Heart left ventricle (tissue), 16 donors: ENCODE measurements around the gene ZNF697. TPM values are rescaled to one million over a fixed set of nuclear protein-coding genes. Genes with fewer than 3 reads are reported as not detected.

Experiments used
- ATAC-seq, 4 donors: fragments of 200-7000 bp; cut with Tn5 transposase; one replicate each; pipeline ENCODE4 v1.9.1; 2020 to 2022; ENCODE audit warnings: moderate library complexity in 4 of 4, mild to moderate bottlenecking in 3 of 4, moderate number of reproducible peaks in 1 of 4
- DNase-seq, 5 donors: peaks; one replicate each; pipeline ENCODE4 v3.0.0-alpha.2; 2020
- H3K27ac ChIP-seq, 12 donors: fragments of 200-600 bp; sonication (generic) in 4 of 12; one replicate each; pipeline versions ENCODE4 v1.5.0 to v1.8.0; 2016 to 2022; ENCODE audit warnings: mild to moderate bottlenecking in 2 of 12
- H3K27me3 ChIP-seq, 9 donors: fragments of 200-600 bp; sonication (generic) in 2 of 9; one replicate each; pipeline versions ENCODE4 v1.5.1 to v1.8.0; 2016 to 2022; ENCODE audit warnings: mild to moderate bottlenecking in 3 of 9
- H3K36me3 ChIP-seq, 9 donors: fragments of 200-600 bp; sonication (generic) in 2 of 9; one replicate each; pipeline versions ENCODE4 v1.5.0 to v1.8.0; 2018 to 2022; ENCODE audit warnings: mild to moderate bottlenecking in 2 of 9
- H3K4me1 ChIP-seq, 12 donors: fragments of 200-600 bp; sonication (generic) in 4 of 12; one replicate each; pipeline versions ENCODE4 v1.5.0 to v1.8.0; 2016 to 2022; ENCODE audit warnings: mild to moderate bottlenecking in 3 of 12
- H3K4me3 ChIP-seq, 12 donors: fragments of 200-600 bp; sonication (generic) in 4 of 12; one replicate each; pipeline versions ENCODE4 v1.5.0 to v1.8.0; 2017 to 2022; ENCODE audit warnings: mild to moderate bottlenecking in 9 of 12, moderate library complexity in 4 of 12
- H3K9me3 ChIP-seq, 12 donors: fragments of 200-600 bp; sonication (generic) in 4 of 12; one replicate each; pipeline versions ENCODE4 v1.5.0 to v1.8.0; 2016 to 2022; ENCODE audit warnings: mild to moderate bottlenecking in 1 of 12
- POLR2A ChIP-seq, 2 donors: fragments of 450-650 bp; IDR thresholded peaks; one replicate each; pipeline ENCODE4 v1.6.1; 2017; ENCODE audit warnings: antibody characterized with exemption in 2 of 2, mild to moderate bottlenecking in 2 of 2, moderate library complexity in 2 of 2
- WGBS, 4 donors: extraction: QIAGEN DNeasy Blood & Tissue Kit in 2 of 4; methylation state at CpG; one replicate each; pipeline versions ENCODE4 v1.1.5 to v1.1.7; 2013 to 2018; 5-methylcytosine and 5-hydroxymethylcytosine counted together
- intact Hi-C, 10 donors: fragments of 100-400 bp; cut with DNase I; formaldehyde crosslinking; loops; one replicate each; pipeline versions ENCODE4 v1.11.1 to v1.14.2; 2022
- polyA plus RNA-seq, 2 donors: library from polyadenylated mRNA; stranded (reverse); fragments of 200-250 nt; gene quantifications; one replicate each; pipeline ENCODE4 v1.2.3, GENCODE V29; 2013
- total RNA-seq, 9 donors: library from RNA; depleted of rRNA in 2 of 9; stranded (reverse); fragments of >200 nt in 2 of 9; fragmentation: NEBNext Ultra II Directional in 3 of 9; extraction: Animal tissue kit (Norgen Biotek cat#: 25700) in 3 of 9; gene quantifications; one replicate each; pipeline versions ENCODE4 v1.1.0 to v1.2.4, GENCODE V29; 2016 to 2023
- TF ChIP-seq, protein P1 (sequence below), 12 donors: fragments of 200-600 bp; sonication (generic) in 4 of 12; IDR thresholded peaks; one replicate each; pipeline versions ENCODE4 v1.5.0 to v1.8.0; 2018 to 2022; ENCODE audit warnings: antibody characterized with exemption in 12 of 12, mild to moderate bottlenecking in 5 of 12
- donor health status: ischemic (EF 13 %, LVEDD 7.1; RV severe dilation, severe dysfunction).
- donor health status: healthy with polysubstance abuse.
- donor health status: DM: no; HTN: yes; CAD: no.
- donor health status: DM: no; HTN: no; CAD: no.
- donor health status: ischemic (EF 25% LVEDD 6.9; RV normal size, moderate dysfunction).
- donor health status: ischemic (EF 25% LVEDD 5.7; RV mildly dilated, moderate dysfunction).
- donor health status: healthy.
- donor health status: DM: yes; HTN: yes; CAD: no.
- donor health status: ischemic (EF 35%, LVEDD 5.7; RV mildly dilated, moderate dysfunction).
- donor health status: nonischemic (EF 11% LVEDD 7.7; RV severe dilation, severe dysfunction).
- donor health status: DM: yes; HTN: yes; CAD: no.
- donor health status: PGD.
- donor health status: ischemic (EF 29% LVEDD 5.4; RV normal size, mild dysfunction).
- donor health status: nonischemic (EF 23%, LVEDD 6.1; RV moderate dilation, normal function).

The ZNF697 gene
- total and polyA plus RNA-seq, 11 donors = 2.8 to 14.0 (median 10.1) TPM

GRCh38 chr1:119637710-119638109 lies 10.4 kb downstream of the ZNF697 start:
- Histone ChIP-seq H3K4me3 (no peak overlapping the region), H3K9me3 (no peaks in the 10 kb centered on the region), H3K4me1 (peaks cover under 1 to 79% (median 41%) of the 10 kb centered on the region in 12 donors), H3K27me3 (no peaks in the 10 kb centered on the region), H3K36me3 (no peaks in the 10 kb centered on the region), H3K27ac (peak overlapping the region in 1 of 12 donors; percentile 11)
- no peak for ATAC-seq
- TF ChIP-seq POLR2A (IDR thresholded peaks at IDR 0.05) = no peak
- TF ChIP-seq, protein P1, sequence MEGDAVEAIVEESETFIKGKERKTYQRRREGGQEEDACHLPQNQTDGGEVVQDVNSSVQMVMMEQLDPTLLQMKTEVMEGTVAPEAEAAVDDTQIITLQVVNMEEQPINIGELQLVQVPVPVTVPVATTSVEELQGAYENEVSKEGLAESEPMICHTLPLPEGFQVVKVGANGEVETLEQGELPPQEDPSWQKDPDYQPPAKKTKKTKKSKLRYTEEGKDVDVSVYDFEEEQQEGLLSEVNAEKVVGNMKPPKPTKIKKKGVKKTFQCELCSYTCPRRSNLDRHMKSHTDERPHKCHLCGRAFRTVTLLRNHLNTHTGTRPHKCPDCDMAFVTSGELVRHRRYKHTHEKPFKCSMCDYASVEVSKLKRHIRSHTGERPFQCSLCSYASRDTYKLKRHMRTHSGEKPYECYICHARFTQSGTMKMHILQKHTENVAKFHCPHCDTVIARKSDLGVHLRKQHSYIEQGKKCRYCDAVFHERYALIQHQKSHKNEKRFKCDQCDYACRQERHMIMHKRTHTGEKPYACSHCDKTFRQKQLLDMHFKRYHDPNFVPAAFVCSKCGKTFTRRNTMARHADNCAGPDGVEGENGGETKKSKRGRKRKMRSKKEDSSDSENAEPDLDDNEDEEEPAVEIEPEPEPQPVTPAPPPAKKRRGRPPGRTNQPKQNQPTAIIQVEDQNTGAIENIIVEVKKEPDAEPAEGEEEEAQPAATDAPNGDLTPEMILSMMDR (IDR thresholded peaks at IDR 0.05) = no peak
- no peak for DNase-seq
- intact Hi-C loops = no loop called here
- 65 to 76% (median 69%) methylated on average over 1 of the region's 1 CpG for WGBS, 4 donors

GRCh38 chr1:119636491-119637089 lies 11.5 kb downstream of the ZNF697 start:
- ATAC-seq = no peak
- TF ChIP-seq, protein P1 (IDR thresholded peaks at IDR 0.05) = no peak
- no peak overlapping the region for H3K4me3 ChIP-seq
- no peaks in the 10 kb centered on the region for H3K27me3 ChIP-seq
- no peaks in the 10 kb centered on the region for H3K36me3 ChIP-seq
- no peaks in the 10 kb centered on the region for H3K9me3 ChIP-seq
- intact Hi-C loops = no loop called here
- 87 to 92% (median 89%) methylated on average over 4 of the region's 4 CpGs for WGBS, 4 donors
- H3K4me1 ChIP-seq = peaks cover 8 to 90% (median 52%) of the 10 kb centered on the region in 12 donors
- DNase-seq = no peak
- peak overlapping the region in 8 of 12 donors; percentile 13 to 81 (median 56) for H3K27ac ChIP-seq

DNA sequence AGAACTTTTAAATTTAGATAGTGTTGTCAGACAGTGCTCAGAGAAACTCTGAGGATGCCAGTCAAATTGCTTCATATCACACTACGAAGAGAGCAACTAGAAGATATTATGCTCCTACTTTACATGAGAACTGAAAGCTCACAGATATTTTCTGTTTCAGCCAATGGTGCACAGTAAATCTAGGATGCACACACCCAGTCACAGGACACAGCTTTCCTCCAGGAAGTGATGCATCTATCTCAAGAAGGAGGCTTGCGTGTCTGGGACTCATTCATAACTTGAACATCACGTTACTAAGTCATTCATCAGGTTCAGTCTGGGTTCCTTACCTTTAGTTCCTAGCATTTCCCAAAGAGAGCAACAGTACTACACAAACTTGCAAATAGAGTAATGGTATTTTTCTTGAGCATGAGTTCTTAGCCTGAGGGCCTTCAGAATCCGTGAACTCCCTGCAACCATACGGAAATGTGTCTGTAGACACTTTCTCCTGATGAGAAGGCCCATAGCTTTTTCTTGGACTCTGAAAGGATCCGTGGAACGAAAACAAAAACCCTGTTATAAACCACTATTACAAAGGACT lies 12.2 kb downstream of the ZNF697 start:
- no peak for TF ChIP-seq POLR2A (IDR thresholded peaks at IDR 0.05)
- TF ChIP-seq, protein P1 (IDR thresholded peaks at IDR 0.05) = no peak
- Histone ChIP-seq H3K36me3 (no peaks in the 10 kb centered on the region), H3K9me3 (no peaks in the 10 kb centered on the region), H3K4me3 (no peak overlapping the region), H3K27me3 (no peaks in the 10 kb centered on the region), H3K27ac (peak overlapping the region in 11 of 12 donors; percentile 13 to 92 (median 56)), H3K4me1 (peaks cover 8 to 96% (median 57%) of the 10 kb centered on the region in 12 donors)
- no peak for ATAC-seq
- DNase-seq = no peak
- 50 to 58% (median 55%) methylated on average over 7 of the region's 7 CpGs for WGBS, 4 donors
- intact Hi-C loops = no loop called here

GRCh38 chr1:119634016-119634415 lies 14.1 kb downstream of the ZNF697 start:
- intact Hi-C loops = no loop called here
- Histone ChIP-seq H3K36me3 (no peaks in the 10 kb centered on the region), H3K4me3 (no peak overlapping the region), H3K9me3 (no peaks in the 10 kb centered on the region), H3K27ac (peak overlapping the region; percentile 12 to 92 (median 54)), H3K4me1 (peaks cover 8 to 95% (median 62%) of the 10 kb centered on the region in 12 donors), H3K27me3 (no peaks in the 10 kb centered on the region)
- ATAC-seq (no peak), DNase-seq (no peak)
- WGBS, 4 donors = 24 to 45% (median 33%) methylated on average over 3 of the region's 3 CpGs
- TF ChIP-seq POLR2A (IDR thresholded peaks at IDR 0.05) = no peak
- TF ChIP-seq, protein P1 (IDR thresholded peaks at IDR 0.05) = no peak
